HG03045 (cell line): ENCODE data around the gene C2CD2.

Source experiments
- ATAC-seq: cut with Tn5 transposase; IDR thresholded peaks from one replicate; pipeline ENCODE4 v1.9.1; 2021; ENCODE audit warnings: mild to moderate bottlenecking, moderate library complexity; ENCODE audit not compliant: unreplicated experiment

The C2CD2 gene

GRCh38 chr21:41848958-41849580 lies 104.7 kb downstream of the C2CD2 start:
- ATAC-seq = no peak

GRCh38 chr21:41848533-41848932 lies 105.3 kb downstream of the C2CD2 start:
- no peak for ATAC-seq

DNA sequence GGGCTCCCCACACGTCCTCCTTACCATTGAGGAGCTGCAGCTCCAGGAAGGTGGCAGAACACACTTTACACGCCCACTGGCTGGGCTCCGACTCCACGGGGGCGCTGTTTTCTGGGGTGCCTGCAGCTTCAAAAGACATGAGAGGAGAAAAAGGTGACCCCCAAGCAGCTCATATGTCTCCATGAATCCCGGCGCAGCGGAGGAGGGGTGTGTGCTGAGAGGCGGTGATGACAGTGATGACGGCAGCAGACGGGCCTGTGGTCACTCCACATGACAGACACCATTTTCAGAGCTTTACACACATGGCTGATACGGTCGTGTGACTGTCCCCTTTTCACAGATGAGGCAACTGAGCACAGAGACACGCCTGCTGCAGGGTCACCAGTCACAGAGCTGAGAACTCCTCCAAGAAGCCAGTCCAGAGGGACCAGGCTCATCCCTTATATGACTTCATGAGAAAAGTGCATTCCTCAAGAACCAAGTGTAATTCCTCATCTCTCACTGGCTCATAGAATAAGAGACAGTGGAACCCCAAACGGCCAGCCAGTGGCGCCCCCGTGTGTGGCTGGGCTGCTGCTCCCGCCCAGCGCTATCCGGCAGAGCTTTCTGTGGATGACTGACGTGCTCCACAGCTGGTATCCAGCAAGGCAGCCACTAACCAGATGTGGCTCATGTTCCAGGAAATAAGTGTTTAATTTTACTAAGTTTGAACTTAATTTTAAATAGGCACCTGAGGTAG lies 106.6 kb downstream of the C2CD2 start:
- no peak for ATAC-seq

GRCh38 chr21:41846536-41846935 lies 107.3 kb downstream of the C2CD2 start:
- ATAC-seq = no peak

GRCh38 chr21:41846033-41846317 lies 107.8 kb downstream of the C2CD2 start:
- ATAC-seq = no peak

DNA sequence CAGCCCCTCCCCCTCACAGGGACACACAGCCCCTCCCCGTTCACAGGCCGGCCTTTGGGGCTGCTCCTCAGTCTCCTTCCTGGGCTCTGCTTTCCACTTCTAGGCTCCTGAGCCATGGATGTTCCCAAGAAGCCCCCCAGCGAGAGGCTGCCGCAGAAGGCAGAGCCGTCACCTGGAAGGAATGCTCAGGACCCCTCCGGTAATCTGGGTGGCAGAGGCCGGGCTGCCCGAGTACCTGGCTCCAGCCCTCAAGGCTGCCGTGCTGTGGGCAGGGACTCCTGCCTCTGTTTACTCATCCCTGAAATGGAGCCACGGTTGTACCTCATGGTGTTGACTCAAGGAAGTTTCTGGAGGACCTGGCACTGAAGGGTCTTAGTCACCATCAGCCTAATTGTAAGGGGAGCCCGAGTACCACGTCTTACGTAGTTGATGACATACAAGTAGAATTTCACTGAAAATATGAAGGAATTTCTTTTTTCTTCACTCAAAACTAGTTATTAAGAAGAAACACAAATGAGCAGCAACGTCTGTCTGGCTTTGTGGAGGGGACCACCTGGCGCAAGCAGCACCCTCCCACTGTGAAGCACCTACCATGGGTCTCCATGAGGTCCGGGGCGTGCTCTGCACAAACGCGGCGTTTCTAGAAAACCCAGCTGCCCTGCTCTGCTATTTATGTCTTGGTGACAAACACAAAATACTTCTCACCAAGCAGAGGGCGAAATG lies 108.3 kb downstream of the C2CD2 start:
- ATAC-seq = no peak

GRCh38 chr21:41843584-41843983 lies 110.2 kb downstream of the C2CD2 start:
- ATAC-seq = no peak

DNA sequence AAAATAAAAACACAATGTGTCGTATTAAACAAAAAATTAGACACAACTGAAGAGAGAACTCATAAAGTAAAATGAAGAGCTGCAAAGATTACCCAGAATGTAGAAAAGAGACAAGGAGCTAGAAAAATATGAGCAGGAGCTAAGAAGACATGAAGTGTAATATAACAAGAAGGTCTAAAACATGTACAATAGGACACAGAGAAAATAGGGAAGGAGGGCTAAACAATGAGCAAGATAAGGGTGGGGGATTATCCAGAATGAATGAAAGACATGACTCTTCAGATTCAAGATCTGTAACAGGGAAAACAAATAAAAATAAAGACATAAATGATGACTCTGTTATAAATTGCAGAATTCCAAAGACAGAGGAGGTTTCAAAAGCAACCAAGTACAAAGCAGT lies 112.9 kb downstream of the C2CD2 start:
- no peak for ATAC-seq

DNA sequence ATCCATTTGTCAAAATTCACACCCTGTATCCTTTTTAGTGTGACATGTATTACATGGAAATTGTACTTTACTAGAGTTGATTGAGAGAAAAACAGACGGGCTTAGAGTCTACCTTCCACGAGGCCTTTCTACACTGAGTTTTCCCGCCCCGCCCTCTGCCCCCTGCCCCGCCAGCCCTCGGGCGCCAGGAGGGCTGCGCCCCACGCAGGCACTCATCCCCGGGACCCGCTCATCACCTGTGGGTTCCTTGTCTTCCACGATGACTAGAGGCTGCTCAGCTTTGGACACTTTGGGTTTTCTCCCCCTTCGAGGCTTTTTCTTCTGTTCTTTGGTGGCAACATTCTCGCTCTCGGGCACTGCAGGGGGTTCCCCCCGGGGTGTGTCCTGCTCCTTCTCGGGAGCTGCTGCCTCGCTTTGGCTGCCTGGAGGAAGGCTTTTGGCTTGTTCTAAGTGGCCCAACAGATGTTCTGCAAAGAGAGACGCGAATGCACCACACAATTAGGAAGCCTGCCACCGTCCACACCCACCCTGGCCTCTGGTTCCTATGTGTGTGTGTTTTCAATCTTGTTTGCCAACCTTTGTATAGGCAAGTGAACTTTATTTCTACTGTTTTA lies 114.3 kb downstream of the C2CD2 start:
- ATAC-seq = no peak

DNA sequence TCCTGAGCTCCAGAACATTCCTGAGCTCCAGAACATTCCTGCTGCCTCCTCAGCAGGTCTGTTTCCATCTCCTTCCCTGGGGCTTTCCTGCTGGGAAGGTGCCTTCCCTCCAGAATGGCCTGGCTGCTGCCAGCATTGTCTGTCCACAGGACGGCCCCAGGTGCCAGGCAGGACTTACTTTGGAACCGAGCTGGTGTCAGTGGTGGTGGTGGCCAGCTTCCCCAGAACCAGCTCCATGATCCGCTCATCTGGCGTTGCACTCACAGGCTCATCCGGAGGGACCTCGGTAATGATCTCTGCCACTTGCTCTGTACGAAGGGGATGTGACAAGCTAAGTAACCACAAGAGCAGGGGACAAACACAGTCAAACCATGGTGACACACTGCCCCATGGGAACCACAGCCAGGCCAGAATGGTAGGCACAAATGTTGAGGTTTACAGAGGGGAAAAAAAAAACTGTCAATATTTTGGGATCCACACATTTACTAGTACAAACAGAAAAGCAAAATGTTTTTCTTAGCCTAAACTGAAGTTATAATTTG lies 116.0 kb downstream of the C2CD2 start:
- no peak for ATAC-seq

DNA sequence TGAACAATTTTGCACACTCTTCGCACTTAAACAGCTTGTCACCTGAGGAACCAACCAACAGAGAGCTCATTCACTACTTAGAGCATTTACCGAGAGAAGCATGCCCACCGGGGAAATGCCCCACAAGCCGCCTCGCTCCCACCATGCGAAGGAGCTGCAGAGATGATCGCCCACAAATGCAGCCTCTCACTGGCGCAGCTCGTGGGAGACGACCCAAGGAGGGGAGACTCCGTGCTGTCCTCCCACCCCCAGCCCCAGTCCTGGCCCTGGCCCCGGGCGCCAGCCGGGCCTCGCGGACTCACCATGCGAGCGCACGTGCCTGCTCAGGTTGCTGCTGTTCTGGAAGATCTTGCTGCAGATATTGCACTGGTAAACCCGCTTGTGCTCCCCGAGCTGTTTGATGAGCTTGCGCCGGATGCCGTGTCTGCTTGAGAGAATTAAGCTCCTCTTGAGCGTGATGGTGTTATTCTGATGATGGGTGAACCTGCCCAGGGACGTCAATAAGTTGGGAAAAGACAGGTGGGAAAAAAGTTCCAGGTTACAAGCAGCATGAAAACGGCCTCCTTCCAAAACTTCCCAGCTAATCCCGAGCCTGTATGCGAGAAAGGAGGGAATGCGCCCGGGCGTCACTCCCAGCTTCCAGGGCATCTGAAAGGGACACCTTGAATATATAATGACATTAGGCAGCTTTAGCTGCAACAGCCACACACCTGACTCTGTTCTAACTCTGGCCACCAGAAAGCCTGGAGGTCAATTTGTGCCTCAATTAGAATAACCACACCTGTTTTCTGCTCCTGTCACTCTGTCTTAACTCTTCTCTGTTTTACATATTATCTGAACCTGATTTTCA lies 117.4 kb downstream of the C2CD2 start:
- ATAC-seq = no peak

GRCh38 chr21:41835711-41836154 lies 118.1 kb downstream of the C2CD2 start:
- ATAC-seq = no peak
